Stromal cell of bone marrow (primary cell): ENCODE measurements around the gene DNAJB11.
"Not testable (repeated sequence)": the region's sequence is repeated elsewhere in the genome, so short reads cannot be mapped to it uniquely, and the experiment has no call there.

ENCODE experiments used
- DNase-seq: peaks from one replicate; pipeline ENCODE4 v3.0.0-alpha.2; 2012; ENCODE audit warnings: low read depth

DNAJB11 gene

DNA sequence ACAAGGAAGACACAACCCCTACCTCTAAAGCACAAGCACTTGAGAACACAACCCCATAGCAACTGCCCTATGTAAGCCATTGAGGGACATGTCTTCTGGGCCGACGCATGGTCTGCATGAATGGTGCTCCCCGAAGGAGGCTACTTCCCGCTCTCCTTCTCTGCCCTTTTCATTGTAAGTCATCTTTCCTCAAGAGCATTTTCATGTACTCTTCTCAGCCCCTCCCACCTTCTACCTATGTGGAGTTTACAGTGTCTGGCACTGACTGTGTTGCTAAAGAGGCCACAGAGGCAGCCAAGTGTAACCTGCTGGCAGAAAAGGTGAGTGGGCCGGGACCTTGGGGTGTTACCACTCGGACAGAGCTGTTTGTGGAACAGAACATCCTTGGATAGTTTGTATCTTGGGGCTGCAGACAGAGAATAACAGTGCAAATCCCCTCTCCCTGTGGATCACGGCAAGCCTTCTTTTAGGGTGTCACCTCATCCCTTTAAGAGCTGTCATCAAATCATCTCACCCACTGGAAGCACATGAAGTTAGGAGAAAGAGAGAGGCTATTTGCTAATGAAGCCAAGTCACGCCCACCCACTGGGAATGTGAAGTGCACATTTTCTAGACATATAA is 47.9 kb downstream of the DNAJB11 start:
- no peak for DNase-seq

DNA sequence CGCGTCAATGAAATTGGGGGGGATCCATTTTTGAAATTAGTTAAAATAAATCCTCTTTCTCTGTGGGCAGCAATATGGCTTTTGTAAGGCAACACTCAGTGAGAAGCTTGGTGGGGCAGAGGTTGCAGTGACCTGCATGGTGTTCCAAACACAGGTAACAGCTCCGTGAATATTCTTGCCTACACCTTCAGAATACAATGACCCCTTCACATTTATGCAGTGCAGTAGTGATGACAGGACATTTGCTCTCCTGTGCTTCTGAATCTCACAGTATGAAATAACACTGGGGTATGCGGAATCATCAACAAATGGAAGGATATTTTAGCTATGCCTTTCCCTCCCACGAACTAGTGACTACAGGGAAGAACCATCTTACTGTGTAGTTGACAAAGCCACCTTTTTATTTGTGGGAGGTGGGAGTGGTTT is 49.3 kb downstream of the DNAJB11 start:
- DNase-seq, result no peak

DNA sequence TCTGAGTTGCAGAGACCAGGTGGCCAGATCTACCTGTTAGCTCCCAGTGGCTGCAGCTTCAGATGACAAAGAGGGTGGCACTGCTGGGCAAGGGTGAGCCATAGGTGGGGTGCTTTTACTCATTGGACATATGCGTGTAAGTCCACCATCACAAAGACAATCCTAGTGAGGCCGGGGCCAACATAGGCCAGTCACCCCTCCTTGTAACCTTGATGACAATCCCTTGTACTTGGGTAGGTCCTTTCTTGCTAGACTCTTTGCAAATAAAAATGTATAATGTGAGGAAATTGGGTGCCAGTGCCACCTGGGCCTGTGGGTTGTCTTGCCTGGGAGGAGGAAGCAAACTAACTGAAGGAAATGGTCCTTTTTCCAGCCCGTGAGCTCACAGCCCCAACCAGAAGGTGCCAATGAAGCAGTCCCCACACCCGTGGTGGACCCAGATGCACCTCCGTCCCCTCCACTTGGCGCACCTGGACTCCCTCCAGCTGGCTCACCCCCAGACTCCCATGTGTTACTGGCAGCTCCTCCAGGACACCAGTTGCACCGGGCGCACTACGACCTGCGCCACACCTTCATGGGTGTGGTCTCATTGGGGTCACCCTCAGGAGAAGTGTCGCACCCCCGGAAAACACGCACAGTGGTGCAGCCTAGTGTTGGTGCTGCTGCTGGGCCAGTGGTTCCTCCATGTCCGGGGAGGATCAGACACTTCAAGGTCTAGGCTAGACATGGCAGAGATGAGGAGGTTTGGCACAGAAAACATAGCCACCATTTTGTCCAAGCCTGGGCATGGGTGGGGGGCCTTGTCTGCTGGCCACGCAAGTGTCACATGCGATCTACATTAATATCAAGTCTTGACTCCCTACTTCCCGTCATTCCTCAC is 49.9 kb downstream of the DNAJB11 start:
- no peak for DNase-seq

DNA sequence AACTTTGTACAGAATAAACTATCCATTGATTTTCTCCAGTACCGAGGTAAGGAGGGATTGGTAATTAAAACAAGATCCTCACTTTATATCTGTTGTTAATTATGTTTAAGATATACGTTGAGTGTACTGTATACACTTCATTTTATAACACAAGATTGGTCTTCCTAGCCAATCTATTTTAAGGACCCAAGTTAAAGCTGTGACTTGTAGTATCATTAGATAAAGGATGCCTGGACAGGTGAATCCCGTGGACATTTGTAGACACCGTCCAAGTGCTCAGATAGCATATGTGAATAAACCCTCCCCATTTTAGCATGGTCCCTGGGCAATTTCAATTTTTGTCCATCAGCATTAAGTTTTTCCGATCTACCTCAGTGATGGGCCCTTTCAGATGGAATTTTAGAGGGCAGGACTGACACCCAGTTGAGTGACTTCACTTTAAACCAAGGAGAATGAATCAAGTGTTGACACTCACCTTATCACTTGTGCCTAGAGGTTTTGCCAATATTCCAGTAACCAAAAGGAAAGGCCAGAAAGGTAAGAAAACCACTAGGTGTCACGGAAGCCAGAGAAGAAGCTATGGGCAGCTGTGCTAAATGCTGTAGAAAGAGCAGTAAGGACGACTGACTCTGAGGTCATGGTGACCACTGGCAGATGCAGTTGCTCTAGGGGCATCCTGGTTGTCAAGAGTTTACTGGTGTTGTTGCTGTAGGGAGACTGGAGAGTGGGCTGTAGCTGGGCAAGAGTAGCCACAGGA is 51.6 kb downstream of the DNAJB11 start:
- DNase-seq, result no peak

DNA sequence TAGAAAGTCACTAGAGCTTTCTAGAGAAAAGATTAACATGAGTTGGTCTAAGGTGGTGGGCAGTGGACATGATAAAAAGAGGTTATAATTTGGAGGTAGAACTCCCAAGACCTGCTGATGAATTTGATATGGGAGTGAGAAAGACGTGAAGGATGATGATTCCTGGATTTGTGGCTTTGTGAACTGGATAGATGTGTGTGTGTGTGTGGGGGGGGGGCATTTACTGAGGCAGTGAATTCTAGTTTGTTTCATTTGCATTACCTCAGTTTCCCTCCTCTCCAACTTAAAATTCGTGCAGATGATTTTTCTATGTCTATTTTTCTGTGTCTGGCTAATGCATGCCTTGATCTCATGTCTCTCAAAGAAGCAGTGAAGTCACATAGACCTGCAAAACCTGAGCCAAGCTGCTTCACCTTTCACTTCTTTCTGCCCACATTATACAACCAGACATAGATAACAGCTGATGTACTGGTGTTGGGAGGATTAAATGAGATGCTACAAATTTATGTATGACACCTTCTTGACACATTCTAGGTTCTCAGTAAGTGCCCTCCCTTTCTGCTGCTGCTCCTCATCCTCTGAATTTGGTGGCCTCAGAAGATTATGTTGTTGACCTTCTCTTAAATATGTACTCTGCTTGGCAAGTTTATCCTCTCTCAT is 52.3 kb downstream of the DNAJB11 start:
- DNase-seq, result no peak

DNA sequence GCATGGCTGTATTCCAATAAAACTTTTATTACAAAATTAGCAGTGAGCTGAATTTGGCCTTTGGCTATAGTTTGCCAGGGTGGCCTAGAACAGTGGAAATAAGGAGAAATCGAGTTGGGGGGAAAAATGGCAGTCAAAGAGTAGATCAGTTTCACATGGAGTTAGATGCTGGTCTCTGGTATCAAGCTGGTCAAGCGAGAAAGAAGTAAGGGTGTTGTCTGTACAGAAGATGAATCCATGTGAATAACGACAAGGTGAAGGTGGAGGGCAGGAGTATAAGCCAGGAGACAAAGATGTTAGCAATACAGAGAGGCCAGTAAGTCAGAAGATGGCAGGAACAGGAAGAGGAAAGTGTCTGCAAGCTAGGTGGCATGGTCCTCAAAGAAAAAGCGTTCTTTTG is 54.1 kb downstream of the DNAJB11 start:
- no peak for DNase-seq

DNA sequence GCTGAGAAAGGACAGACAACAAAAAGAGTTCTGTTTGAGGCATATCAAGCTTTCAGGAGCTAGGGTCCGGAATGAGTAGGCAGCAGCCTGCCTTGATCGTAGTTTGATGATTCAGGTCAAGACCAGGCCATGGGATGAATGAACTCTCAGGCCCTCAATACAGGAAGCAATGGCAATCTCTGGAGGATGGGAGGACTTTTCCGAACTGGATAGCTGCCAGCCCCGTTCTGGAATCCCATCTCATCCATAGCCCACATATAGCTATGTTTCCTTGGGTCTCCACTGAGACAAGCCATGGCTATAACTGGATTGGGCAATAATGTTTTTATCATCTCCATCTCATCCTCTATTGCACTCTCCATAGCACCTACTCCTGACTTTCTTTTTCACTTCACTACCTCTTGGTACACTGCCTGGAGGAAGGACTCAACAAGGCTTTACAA is 55.1 kb downstream of the DNAJB11 start:
- no peak for DNase-seq

DNA sequence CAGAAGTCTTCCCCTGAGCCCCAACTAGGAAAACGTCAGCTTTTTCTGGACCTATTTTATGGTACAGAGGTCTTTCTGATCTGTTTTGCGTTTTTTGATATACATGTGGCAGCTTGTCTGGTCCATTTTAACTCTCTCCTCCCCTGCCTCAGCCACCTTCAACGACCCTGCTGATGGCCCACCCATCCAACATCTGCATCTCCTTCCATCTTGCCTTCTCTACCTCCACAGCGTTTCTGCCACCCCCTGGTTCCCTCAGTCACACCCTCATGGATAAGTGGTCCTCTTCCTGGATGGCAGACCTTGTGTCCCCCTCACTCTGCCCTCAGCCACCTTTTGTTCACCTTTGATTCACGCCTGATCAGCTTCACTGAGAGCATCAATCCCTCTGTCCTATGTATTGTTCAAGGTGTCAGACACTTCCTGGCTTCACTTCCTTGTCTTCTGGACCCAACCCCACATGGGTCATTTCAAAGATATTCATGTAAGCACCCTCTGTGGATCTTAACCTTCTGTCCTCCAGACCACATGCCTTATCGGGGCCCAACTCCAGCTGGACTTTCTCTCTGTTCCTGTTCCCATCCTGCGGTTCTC is 55.8 kb downstream of the DNAJB11 start:
- DNase-seq, result no peak

DNA sequence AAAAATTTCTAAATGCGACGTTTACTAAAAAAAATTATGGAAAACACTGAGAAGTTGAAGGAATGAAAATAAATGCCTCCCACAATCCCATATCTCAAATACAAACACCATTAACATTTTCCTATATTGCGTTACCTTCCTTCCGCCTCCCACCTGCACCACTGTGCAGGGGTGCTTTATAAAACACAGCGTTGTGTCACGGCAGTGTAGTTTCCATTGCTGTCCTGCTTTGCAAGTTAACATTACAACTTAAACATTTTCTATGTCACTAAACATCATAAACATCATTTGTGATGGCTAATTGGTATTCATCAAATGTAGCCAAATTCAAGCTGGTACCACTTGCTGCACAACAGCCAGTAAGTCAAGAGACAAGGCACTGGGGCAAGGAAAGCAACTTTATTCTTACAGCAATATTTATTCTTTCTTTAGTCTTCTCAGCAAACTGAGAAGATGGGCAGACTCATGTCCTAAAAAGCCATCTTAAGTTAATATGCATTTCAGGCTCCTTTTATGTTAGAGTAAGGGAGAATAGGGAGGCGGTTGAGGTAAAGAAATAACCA is 57.4 kb downstream of the DNAJB11 start:
- DNase-seq, result no peak

DNA sequence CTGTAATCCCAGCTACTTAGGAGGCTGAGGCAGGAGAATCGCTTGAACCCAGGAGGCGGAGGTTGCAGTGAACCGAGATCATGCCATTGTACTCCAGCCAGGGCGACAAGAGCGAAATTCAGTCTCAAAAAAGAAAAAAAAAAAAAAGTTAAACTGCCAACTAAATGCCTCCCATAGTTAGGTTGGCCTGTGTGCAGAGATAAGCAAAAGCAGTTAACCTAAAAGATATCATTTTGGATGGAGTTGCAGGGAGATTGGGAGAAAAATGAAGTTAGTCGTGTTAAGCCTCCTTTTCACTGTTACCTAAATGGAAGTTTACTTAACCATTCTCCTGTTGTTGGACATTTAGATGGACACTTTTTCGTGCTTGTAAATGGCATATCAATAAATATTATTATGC is 58.2 kb downstream of the DNAJB11 start:
- DNase-seq, result no peak

DNA sequence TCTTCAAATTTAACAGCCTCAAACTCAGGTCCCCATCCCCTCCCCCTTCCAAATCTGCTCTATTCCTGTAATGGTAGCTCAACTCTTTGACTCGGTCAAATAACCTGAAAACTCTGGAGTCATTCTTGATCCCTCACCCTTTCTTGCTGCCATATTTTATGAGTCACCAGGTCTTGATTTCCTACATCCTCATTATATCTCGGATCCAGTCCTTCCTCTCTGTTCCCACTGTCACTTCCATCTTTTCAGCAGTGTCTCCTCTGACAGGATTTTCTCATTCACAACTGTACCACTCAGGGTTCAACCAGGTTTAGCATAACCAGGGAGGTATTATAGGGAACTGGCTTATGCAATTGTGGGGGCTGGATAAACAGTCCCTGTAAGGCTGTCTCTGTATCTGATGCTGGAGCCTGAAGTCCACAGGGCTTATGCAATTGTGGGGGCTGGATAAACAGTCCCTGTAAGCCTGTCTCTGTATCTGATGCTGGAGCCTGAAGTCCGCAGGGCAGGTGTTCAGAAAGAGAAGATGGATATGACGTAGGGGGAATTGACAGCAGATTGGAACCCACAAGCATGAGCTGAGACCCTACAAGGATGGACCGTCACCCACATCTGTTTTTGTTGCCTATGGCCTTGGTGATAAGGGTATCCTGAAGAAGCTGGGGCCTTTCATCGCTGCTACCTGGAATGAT is 60.6 kb downstream of the DNAJB11 start:
- DNase-seq, result no peak

DNA sequence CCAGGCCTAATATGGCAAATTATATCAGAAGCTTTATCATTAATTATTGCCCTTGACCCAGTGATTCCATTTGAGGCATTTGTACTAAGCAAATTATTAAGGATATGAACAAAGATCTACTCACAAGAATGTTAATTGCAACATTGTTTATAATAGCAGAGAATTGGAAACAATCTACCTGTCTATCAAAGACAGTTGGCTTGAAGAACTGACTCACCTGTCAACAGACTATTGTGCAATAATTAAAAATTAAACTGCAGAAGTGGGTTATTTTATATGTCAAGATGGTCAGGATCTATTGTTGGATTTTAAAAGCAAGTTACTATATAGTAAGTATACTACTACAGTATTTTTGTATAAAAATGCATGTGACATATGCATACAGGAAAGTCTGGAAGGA is 63.0 kb downstream of the DNAJB11 start:
- DNase-seq, result no peak

DNA sequence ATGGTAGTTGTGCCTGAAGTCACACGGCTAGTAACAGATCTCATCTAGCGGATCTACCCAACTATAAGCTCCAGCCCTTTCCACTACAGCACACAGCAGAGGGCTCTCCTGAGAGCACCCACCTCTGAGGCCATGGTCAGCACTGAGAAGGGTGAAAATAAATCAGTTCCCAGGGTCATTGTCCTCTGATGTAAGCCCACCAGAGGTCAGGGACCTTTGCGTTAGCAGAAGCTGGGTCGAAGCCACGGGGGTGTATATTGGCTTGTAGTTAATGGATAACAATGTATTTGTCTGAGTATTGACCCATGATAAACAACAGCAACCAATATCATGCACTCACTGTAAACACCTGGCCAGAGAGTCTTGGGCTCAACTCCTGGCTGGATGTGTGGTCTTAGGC is 63.7 kb downstream of the DNAJB11 start:
- not testable (repeated sequence) for DNase-seq
